Nephron progenitor cell (in vitro differentiated cells): ENCODE results near the gene CARD6.

Experiments used
- DNase-seq: peaks from one replicate; pipeline ENCODE4 v3.0.0; 2021
- H3K27ac Mint-ChIP-seq: 2 replicates; pipeline ENCODE4 v1.8.0; 2021; ENCODE audit warnings: mild to moderate bottlenecking, moderate library complexity, mixed read lengths
- H3K27me3 Mint-ChIP-seq: 2 replicates; pipeline ENCODE4 v1.8.0; 2021; ENCODE audit warnings: mild to moderate bottlenecking, low read depth, mixed read lengths; ENCODE audit not compliant: poor library complexity
- H3K36me3 Mint-ChIP-seq: 2 replicates; pipeline ENCODE4 v1.8.0; 2021; ENCODE audit warnings: low read depth, mixed read lengths
- H3K4me1 Mint-ChIP-seq: 2 replicates; pipeline ENCODE4 v1.8.0; 2021; ENCODE audit warnings: mixed read lengths
- H3K4me3 Mint-ChIP-seq: 2 replicates; pipeline ENCODE4 v1.8.0; 2021; ENCODE audit warnings: mild to moderate bottlenecking, moderate library complexity, mixed read lengths
- H3K9me3 Mint-ChIP-seq: 2 replicates; pipeline ENCODE4 v1.8.0; 2021; ENCODE audit warnings: mild to moderate bottlenecking, moderate library complexity, mixed read lengths
- TF ChIP-seq, protein P1 (sequence below): fragments of 200-600 bp; sonication (generic); IDR thresholded peaks from 2 replicates; pipeline ENCODE4 v1.5.0; 2021; ENCODE audit warnings: antibody characterized with exemption

The CARD6 gene

DNA sequence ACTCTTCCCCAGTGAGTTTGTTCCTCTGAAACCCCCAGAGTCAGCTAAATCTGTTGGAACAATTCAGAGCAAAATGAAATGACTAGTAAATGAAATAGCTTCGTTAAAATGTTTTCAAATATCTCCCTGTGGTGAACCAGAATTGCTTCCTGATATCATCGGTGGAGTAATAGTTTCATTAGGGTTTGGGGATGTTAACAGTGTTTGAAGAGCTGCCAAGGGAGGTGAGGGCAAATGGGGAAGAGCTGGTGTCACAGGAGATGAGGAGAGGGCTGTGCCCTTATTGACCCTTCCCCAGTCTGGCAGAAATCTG, 63.8 kb downstream of the CARD6 start:
- Mint-ChIP-seq H3K27me3 (peaks cover 8% of the 10 kb centered on the region), H3K36me3 (no peaks in the 10 kb centered on the region), H3K4me3 (no peak overlapping the region), H3K4me1 (peaks cover 27% of the 10 kb centered on the region), H3K9me3 (no peaks in the 10 kb centered on the region), H3K27ac (no peak overlapping the region)
- no peak for DNase-seq
- TF ChIP-seq, protein P1, sequence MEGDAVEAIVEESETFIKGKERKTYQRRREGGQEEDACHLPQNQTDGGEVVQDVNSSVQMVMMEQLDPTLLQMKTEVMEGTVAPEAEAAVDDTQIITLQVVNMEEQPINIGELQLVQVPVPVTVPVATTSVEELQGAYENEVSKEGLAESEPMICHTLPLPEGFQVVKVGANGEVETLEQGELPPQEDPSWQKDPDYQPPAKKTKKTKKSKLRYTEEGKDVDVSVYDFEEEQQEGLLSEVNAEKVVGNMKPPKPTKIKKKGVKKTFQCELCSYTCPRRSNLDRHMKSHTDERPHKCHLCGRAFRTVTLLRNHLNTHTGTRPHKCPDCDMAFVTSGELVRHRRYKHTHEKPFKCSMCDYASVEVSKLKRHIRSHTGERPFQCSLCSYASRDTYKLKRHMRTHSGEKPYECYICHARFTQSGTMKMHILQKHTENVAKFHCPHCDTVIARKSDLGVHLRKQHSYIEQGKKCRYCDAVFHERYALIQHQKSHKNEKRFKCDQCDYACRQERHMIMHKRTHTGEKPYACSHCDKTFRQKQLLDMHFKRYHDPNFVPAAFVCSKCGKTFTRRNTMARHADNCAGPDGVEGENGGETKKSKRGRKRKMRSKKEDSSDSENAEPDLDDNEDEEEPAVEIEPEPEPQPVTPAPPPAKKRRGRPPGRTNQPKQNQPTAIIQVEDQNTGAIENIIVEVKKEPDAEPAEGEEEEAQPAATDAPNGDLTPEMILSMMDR: no peak

DNA sequence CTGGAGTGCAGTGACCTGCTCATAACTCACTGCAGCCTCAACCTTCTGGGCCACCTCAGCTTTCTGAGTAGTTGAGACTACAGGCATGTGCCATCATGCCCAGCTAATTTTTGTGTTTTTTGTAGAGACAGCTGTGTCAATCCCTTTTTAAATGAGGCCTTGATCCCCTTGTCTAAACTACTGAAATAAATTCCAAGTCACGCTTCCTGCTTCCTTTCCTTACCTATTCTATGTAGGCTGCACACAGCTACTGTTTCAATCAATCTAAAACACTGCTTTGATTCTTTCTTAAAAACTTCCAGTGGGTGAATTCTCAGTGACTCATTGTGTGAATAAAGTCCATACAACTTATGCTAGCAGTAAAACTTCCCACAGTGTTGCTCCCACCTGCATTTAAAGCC, 65.2 kb downstream of the CARD6 start:
- TF ChIP-seq, protein P1: no peak
- Mint-ChIP-seq H3K4me1 (peaks cover 28% of the 10 kb centered on the region), H3K4me3 (no peak overlapping the region), H3K27me3 (peaks cover 8% of the 10 kb centered on the region), H3K36me3 (no peaks in the 10 kb centered on the region), H3K27ac (peak overlapping the region; percentile 45), H3K9me3 (no peaks in the 10 kb centered on the region)
- DNase-seq: no peak

DNA sequence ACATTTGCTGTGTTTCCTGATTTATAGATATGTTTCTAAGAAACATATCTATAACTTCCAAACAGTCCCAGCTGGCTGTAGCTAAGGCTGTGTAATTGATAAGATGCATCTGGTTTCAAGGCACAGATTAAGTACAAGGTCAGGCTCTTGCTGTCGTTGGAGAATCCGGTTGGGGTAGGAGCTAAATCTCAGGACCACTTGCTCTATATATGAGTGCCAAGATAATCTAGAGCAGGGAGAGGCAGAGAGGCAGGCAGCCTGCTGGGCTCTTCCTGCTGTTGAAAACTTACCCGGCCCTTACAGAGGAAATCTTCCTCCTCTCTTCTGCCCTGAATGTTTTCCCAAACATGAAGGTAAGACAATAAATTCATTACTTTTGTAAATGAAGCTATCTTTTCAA, 68.1 kb downstream of the CARD6 start, which contains the start of gene C7:
C7 (plus strand) TSS at position 234 of the 400 bp plus-strand sequence; CDS start at position 348, 114 bp downstream.
- Mint-ChIP-seq H3K27ac (no peak within 1 kb of the TSS), H3K9me3 (no peaks in the 10 kb centered on the region), H3K27me3 (peaks cover 8% of the 10 kb centered on the region), H3K4me3 (no peak within 1 kb of the TSS), H3K36me3 (no peaks in the 10 kb centered on the region), H3K4me1 (peaks cover 22% of the 10 kb centered on the region)
- TF ChIP-seq, protein P1: no peak
- no peak for DNase-seq

DNA sequence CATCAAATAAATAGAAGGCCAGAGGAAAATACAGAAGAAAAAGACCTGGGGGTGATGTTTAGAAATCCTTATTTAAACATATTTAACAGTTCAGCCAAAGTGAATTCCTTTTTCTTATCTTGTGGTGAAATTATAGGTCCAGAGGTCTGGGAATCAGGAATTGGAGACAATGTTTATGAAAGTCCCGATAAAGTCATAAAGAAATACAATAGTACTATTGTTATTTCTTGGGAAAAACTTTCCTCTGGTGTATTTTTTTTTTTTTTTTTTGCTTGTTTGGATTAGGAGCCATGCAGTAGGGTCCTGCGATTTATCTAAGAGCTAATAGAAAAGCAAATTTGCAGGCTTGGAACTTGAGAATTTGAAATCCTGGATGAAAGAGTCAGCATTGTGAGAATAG, 68.6 kb downstream of the CARD6 start:
- no peak overlapping the region for H3K27ac Mint-ChIP-seq
- no peaks in the 10 kb centered on the region for H3K36me3 Mint-ChIP-seq
- H3K4me3 Mint-ChIP-seq: no peak overlapping the region
- H3K4me1 Mint-ChIP-seq: peaks cover 20% of the 10 kb centered on the region
- peaks cover 8% of the 10 kb centered on the region for H3K27me3 Mint-ChIP-seq
- no peak for DNase-seq
- no peaks in the 10 kb centered on the region for H3K9me3 Mint-ChIP-seq
- TF ChIP-seq, protein P1: no peak
